GM23338 (cell line): Measurements from ENCODE around the gene DAPK1. TPM values are rescaled to one million over a fixed set of nuclear protein-coding genes. Genes with fewer than 3 reads are reported as not detected.

ENCODE experiments used
- ATAC-seq: fragments of 200-7000 bp; cut with Tn5 transposase; 3 replicates; pipeline ENCODE4 v1.9.1; 2020
- DNase-seq: peaks from one replicate; pipeline ENCODE4 v3.0.0-alpha.2; 2015; ENCODE audit warnings: low spot score
- H2AFZ ChIP-seq: fragments of 200-600 bp; sonication (generic); 2 replicates; pipeline ENCODE4 v1.8.0; 2016; ENCODE audit warnings: antibody characterized with exemption, mild to moderate bottlenecking, moderate library complexity
- H3F3A ChIP-seq: fragments of 200-600 bp; sonication (generic); replicated peaks from 2 replicates; pipeline ENCODE4 v1.8.0; 2017; ENCODE audit warnings: antibody characterized with exemption, mixed run types, low read depth
- H3K27ac ChIP-seq: fragments of 200-600 bp; sonication (generic); 2 replicates; pipeline ENCODE4 v1.6.1; 2016; ENCODE audit warnings: low read depth
- H3K27me3 ChIP-seq: fragments of 200-600 bp; sonication (generic); 2 replicates; pipeline ENCODE4 v1.8.0; 2016; ENCODE audit warnings: mild to moderate bottlenecking, mixed run types, moderate library complexity; ENCODE audit not compliant: insufficient read depth
- H3K36me3 ChIP-seq: fragments of 200-600 bp; sonication (generic); 2 replicates; pipeline ENCODE4 v1.8.0; 2016; ENCODE audit warnings: mild to moderate bottlenecking; ENCODE audit not compliant: insufficient read depth
- H3K4me1 ChIP-seq: fragments of 200-600 bp; sonication (generic); 2 replicates; pipeline ENCODE4 v1.8.0; 2016; ENCODE audit warnings: mild to moderate bottlenecking, moderate library complexity; ENCODE audit not compliant: insufficient read depth
- H3K4me2 ChIP-seq: fragments of 200-600 bp; sonication (generic); 2 replicates; pipeline ENCODE4 v1.7.1; 2017; ENCODE audit warnings: mixed run types
- H3K4me3 ChIP-seq: fragments of 200-600 bp; sonication (generic); 2 replicates; pipeline ENCODE4 v1.6.1; 2016; ENCODE audit warnings: mixed run types
- H3K79me2 ChIP-seq: fragments of 200-600 bp; sonication (generic); replicated peaks from 2 replicates; pipeline ENCODE4 v1.8.0; 2017; ENCODE audit warnings: mild to moderate bottlenecking; ENCODE audit not compliant: insufficient read depth
- H3K9me2 ChIP-seq: fragments of 200-600 bp; sonication (generic); 2 replicates; pipeline ENCODE4 v1.8.0; 2017; ENCODE audit not compliant: insufficient read depth
- H4K20me1 ChIP-seq: fragments of 200-600 bp; sonication (generic); replicated peaks from 2 replicates; pipeline ENCODE4 v1.8.0; 2017; ENCODE audit warnings: mild to moderate bottlenecking; ENCODE audit not compliant: insufficient read depth
- H3K27ac Mint-ChIP-seq: 2 replicates; pipeline ENCODE4 v1.8.0; 2020; ENCODE audit warnings: inconsistent platforms, mild to moderate bottlenecking, moderate library complexity, mixed read lengths
- H3K27me3 Mint-ChIP-seq: 3 replicates; pipeline ENCODE4 v1.8.0; 2022; ENCODE audit warnings: low read depth, mild to moderate bottlenecking, moderate library complexity, mixed read lengths, inconsistent platforms; ENCODE audit not compliant: insufficient read depth, poor library complexity
- H3K36me3 Mint-ChIP-seq: 3 replicates; pipeline ENCODE4 v1.8.0; 2021; ENCODE audit warnings: low read depth, mild to moderate bottlenecking, inconsistent platforms, moderate library complexity, mixed read lengths
- H3K4me1 Mint-ChIP-seq: 3 replicates; pipeline ENCODE4 v1.8.0; 2020; ENCODE audit warnings: mild to moderate bottlenecking, inconsistent platforms, mixed read lengths
- H3K4me3 Mint-ChIP-seq: 3 replicates; pipeline ENCODE4 v1.8.0; 2021; ENCODE audit warnings: moderate library complexity, mild to moderate bottlenecking, inconsistent platforms, mixed read lengths
- H3K9me3 Mint-ChIP-seq: 3 replicates; pipeline ENCODE4 v1.8.0; 2020; ENCODE audit warnings: moderate library complexity, mild to moderate bottlenecking, inconsistent platforms, mixed read lengths
- CREB1 ChIP-seq: fragments of 250-450 bp; sonication (Bioruptor Pico); IDR thresholded peaks from 2 replicates; pipeline ENCODE4 v1.5.0; 2020; ENCODE audit warnings: low read depth, mild to moderate bottlenecking, moderate library complexity
- CTCF ChIP-seq, 2 experiments: fragments of 200-600 bp in 1 of 2; sonication (generic) in 1 of 2; conservative IDR thresholded peaks; 2 replicates each; pipeline versions ENCODE4 v1.5.1 to v1.6.1; 2016 to 2017; ENCODE audit warnings: antibody characterized with exemption in 2 of 2, low read depth in 2 of 2, mild to moderate bottlenecking in 2 of 2, moderate library complexity in 1 of 2
- ETS1 ChIP-seq: IDR thresholded peaks from 2 replicates; pipeline ENCODE4 v1.6.1; 2016; ENCODE audit warnings: antibody characterized with exemption
- EZH2 ChIP-seq: fragments of 200-600 bp; sonication (generic); IDR thresholded peaks from one replicate; pipeline ENCODE4 v1.8.0; 2017; ENCODE audit warnings: antibody characterized with exemption, mild to moderate bottlenecking, low read depth; ENCODE audit not compliant: unreplicated experiment
- JUNB ChIP-seq: IDR thresholded peaks from one replicate; pipeline ENCODE4 v1.6.1; 2016; ENCODE audit warnings: antibody characterized with exemption; ENCODE audit not compliant: unreplicated experiment
- NANOG ChIP-seq: IDR thresholded peaks from 2 replicates; pipeline ENCODE4 v1.6.1; 2016; ENCODE audit warnings: antibody characterized with exemption, borderline replicate concordance
- POLR2AphosphoS5 ChIP-seq: IDR thresholded peaks from 2 replicates; pipeline ENCODE4 v1.6.1; 2016; ENCODE audit warnings: antibody characterized with exemption, low read depth
- ZNF114 ChIP-seq: fragments of 250-450 bp; sonication (Bioruptor Pico); IDR thresholded peaks from 2 replicates; pipeline ENCODE4 v1.5.0; 2020; ENCODE audit warnings: mild to moderate bottlenecking, moderate library complexity
- ZNF331 ChIP-seq: fragments of 250-450 bp; sonication (Bioruptor Pico); IDR thresholded peaks from 2 replicates; pipeline ENCODE4 v1.5.0; 2020; ENCODE audit warnings: low read depth, mild to moderate bottlenecking, moderate library complexity
- ZNF462 ChIP-seq: fragments of 250-450 bp; sonication (Bioruptor Pico); IDR thresholded peaks from 2 replicates; pipeline ENCODE4 v1.5.0; 2020; ENCODE audit warnings: mild to moderate bottlenecking, moderate library complexity
- polyA plus RNA-seq: library from polyadenylated mRNA; unstranded; fragments of >200 nt; fragmentation: Nextera tagmentation; extraction: Ambion mirVana; gene quantifications from 2 replicates; pipeline ENCODE4 v1.2.1, GENCODE V29; 2016
- total RNA-seq: library from RNA; depleted of rRNA; stranded (reverse); fragments of >200 nt; shearing (Covaris generic); gene quantifications from 2 replicates; pipeline ENCODE4 v1.2.3, GENCODE V29; 2014
- TF ChIP-seq, protein P1 (sequence below): IDR thresholded peaks from one replicate; pipeline ENCODE4 v1.6.1; 2018; ENCODE audit warnings: antibody characterized with exemption; ENCODE audit not compliant: unreplicated experiment

Gene DAPK1
- total and polyA plus RNA-seq, 2 experiments from 2014 or later: 37.0 to 134 TPM

DNA sequence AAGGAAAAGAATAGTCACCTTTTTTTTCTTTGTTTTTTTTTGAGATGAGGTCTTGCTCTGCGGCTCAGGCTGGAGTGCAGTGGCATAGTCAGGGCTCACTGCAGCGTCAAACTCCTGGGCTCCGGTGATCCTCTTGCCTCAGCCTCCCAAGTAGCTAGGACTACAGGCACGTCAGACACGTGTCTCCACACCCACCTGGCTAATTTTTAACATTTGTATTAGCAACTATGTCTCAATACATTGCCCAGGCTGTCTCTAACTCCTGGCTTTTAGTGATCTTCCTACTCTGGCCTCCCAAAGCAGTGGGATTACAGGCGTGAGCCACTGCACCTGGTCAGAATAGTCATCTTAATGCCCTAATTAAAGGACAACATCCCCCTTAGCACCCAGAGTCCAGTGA, 173.8 kb downstream of the DAPK1 start (continued):
- TF ChIP-seq CTCF (conservative IDR thresholded peaks at IDR 0.05; ENCODE audit: low read depth in 2 of 2): no peak
- TF ChIP-seq CREB1 (CRISPR knock-in tag): no peak
- no peak for TF ChIP-seq POLR2AphosphoS5
- TF ChIP-seq ZNF114 (CRISPR knock-in tag): no peak
- TF ChIP-seq, protein P1, sequence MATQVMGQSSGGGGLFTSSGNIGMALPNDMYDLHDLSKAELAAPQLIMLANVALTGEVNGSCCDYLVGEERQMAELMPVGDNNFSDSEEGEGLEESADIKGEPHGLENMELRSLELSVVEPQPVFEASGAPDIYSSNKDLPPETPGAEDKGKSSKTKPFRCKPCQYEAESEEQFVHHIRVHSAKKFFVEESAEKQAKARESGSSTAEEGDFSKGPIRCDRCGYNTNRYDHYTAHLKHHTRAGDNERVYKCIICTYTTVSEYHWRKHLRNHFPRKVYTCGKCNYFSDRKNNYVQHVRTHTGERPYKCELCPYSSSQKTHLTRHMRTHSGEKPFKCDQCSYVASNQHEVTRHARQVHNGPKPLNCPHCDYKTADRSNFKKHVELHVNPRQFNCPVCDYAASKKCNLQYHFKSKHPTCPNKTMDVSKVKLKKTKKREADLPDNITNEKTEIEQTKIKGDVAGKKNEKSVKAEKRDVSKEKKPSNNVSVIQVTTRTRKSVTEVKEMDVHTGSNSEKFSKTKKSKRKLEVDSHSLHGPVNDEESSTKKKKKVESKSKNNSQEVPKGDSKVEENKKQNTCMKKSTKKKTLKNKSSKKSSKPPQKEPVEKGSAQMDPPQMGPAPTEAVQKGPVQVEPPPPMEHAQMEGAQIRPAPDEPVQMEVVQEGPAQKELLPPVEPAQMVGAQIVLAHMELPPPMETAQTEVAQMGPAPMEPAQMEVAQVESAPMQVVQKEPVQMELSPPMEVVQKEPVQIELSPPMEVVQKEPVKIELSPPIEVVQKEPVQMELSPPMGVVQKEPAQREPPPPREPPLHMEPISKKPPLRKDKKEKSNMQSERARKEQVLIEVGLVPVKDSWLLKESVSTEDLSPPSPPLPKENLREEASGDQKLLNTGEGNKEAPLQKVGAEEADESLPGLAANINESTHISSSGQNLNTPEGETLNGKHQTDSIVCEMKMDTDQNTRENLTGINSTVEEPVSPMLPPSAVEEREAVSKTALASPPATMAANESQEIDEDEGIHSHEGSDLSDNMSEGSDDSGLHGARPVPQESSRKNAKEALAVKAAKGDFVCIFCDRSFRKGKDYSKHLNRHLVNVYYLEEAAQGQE: no peak
- no peak for TF ChIP-seq ETS1
- no peak for TF ChIP-seq ZNF331 (CRISPR knock-in tag)
- TF ChIP-seq EZH2: no peak
- TF ChIP-seq JUNB: no peak
- TF ChIP-seq NANOG: no peak

GRCh38 chr9:87671925-87672324, 174.3 kb downstream of the DAPK1 start:
- H3K27ac ChIP-seq: no peak overlapping the region
- ATAC-seq: no peak
- Mint-ChIP-seq H3K27ac (no peak overlapping the region; the same call in 1 of the 2 replicates), H3K4me1 (no peaks in the 10 kb centered on the region; the same call in 2 of the 3 replicates), H3K9me3 (peaks cover 13% of the 10 kb centered on the region), H3K4me3 (no peak overlapping the region), H3K27me3 (peaks cover 18% of the 10 kb centered on the region), H3K36me3 (peaks cover 62% of the 10 kb centered on the region)
- H2AFZ ChIP-seq: no peak overlapping the region
- DNase-seq: no peak
- H3K9me2 ChIP-seq: no peaks in the 10 kb centered on the region
- no peaks in the 10 kb centered on the region for H3K27me3 ChIP-seq
- peaks cover 5% of the 10 kb centered on the region; the same call in 1 of the 2 replicates for H4K20me1 ChIP-seq
- H3K36me3 ChIP-seq: peaks cover 15% of the 10 kb centered on the region
- no peak overlapping the region for H3K4me2 ChIP-seq
- H3K4me1 ChIP-seq: no peaks in the 10 kb centered on the region
- H3K4me3 ChIP-seq: no peak overlapping the region
- H3K79me2 ChIP-seq: no peaks in the 10 kb centered on the region
- H3F3A ChIP-seq: no peaks in the 10 kb centered on the region
- TF ChIP-seq ZNF331 (CRISPR knock-in tag) (no peak), EZH2 (no peak), ZNF462 (CRISPR knock-in tag) (no peak)
